Suprapubic skin (tissue), 4 donors: Measurements from ENCODE around the gene MDP1.

Experiments used
- CTCF ChIP-seq, 2 donors: fragments of 200-600 bp in 1 of 2; fragments of 450-650 bp in 1 of 2; sonication (generic) in 1 of 2; IDR thresholded peaks; one replicate each; pipeline ENCODE4 v1.5.1; 2016 to 2019; ENCODE audit warnings: antibody characterized with exemption in 2 of 2, mild to moderate bottlenecking in 1 of 2, moderate library complexity in 1 of 2
- EP300 ChIP-seq: sonication (generic); formaldehyde crosslinking; IDR thresholded peaks from one replicate; pipeline ENCODE4 v1.6.1; 2017; ENCODE audit warnings: antibody characterized with exemption
- POLR2A ChIP-seq, 2 donors: fragments of 450-650 bp; IDR thresholded peaks; one replicate each; pipeline ENCODE4 v1.6.1; 2017; ENCODE audit warnings: antibody characterized with exemption in 2 of 2, mild to moderate bottlenecking in 2 of 2, moderate library complexity in 2 of 2
- POLR2AphosphoS5 ChIP-seq, 3 donors: sonication (generic); formaldehyde crosslinking; IDR thresholded peaks; one replicate each; pipeline ENCODE4 v1.6.1; 2017; ENCODE audit warnings: antibody characterized with exemption in 3 of 3

GRCh38 chr14:24172261-24172860 is 43.5 kb downstream of the MDP1 start:
- TF ChIP-seq CTCF (IDR thresholded peaks at IDR 0.05) (no peak), POLR2A (IDR thresholded peaks at IDR 0.05) (no peak), EP300 (no peak), POLR2AphosphoS5 (IDR thresholded peaks at IDR 0.05) (no peak)
